HG03159 (cell line): ENCODE measurements around the gene KIAA1671.

Source experiments
- ATAC-seq: cut with Tn5 transposase; IDR thresholded peaks from one replicate; pipeline ENCODE4 v1.9.1; 2021; ENCODE audit warnings: mild to moderate bottlenecking, moderate library complexity; ENCODE audit not compliant: unreplicated experiment

Gene KIAA1671

DNA sequence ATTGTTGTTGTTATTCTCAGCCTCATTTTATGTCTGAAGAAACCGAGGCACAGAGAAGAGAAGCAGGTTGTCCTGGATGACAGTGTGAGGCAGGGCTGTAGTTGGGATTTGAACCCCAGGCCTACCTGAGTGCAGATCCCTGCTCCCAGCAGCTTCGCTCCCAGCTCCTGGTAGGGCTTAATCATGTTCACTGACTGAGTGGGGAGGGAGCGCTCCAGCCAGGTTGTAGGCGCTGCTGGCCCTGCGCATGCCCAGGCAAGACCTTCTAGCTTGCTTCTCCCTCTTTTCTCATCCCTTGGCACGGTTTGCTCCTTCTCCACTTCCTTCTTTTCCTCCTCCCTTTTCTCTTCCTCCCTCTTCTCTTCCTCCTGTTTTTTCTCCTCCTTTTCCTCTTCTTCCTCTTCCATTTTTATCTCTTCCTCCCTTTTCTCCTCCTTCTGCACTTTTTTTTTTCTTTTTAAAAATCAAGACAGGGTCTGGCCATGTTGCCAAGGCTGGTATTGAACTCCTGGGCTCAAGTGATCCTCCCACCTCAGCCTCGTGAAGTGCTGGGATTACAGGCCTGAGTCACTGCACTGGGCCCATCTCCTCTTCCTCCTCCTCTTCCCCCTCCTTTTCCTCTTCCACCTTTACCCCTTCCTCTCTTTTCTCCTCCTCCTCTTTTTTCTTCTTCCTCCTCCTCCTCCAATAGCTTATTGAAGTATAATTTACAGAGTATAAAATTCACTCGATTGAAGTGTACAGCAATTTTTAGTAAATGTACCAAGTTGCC is 109.3 kb downstream of the KIAA1671 start:
- ATAC-seq = no peak

- no peak for ATAC-seq
These were observed 110.0 kb downstream of the KIAA1671 start for GRCh38 chr22:25062386-25063085.

DNA sequence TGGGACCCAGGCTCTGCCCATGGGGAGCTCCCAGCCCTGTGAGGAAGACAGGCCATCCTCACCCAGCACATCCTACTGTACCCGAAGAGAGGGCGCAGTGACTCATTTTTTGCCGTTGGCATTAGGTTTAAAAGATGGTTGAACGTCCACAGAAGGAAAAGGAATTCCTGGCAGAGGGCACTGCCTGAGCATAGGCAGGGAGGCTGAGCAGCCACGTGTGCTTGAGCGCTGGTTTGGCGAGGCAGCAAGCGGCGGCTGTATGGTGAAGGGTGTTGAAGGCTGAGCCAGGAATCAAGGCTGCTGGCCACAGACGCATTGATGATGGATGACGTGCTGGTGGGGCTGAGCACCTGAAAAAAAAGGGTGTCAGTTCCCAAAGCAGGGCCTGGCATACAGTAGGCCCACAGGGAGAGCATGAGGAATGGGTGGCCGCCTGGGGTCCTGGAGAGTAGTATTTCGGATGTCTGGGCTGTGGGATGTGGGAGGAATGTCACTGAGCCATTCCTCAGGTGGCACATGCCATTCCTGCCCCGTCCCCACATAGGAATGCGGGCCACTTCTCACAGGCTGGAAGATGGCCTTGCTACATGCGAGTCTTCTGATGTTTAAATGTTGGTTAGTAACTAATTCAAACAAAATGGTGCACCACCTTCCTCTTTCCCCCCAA is 112.5 kb downstream of the KIAA1671 start:
- no peak for ATAC-seq

GRCh38 chr22:25066861-25067435 is 114.4 kb downstream of the KIAA1671 start:
- no peak for ATAC-seq

DNA sequence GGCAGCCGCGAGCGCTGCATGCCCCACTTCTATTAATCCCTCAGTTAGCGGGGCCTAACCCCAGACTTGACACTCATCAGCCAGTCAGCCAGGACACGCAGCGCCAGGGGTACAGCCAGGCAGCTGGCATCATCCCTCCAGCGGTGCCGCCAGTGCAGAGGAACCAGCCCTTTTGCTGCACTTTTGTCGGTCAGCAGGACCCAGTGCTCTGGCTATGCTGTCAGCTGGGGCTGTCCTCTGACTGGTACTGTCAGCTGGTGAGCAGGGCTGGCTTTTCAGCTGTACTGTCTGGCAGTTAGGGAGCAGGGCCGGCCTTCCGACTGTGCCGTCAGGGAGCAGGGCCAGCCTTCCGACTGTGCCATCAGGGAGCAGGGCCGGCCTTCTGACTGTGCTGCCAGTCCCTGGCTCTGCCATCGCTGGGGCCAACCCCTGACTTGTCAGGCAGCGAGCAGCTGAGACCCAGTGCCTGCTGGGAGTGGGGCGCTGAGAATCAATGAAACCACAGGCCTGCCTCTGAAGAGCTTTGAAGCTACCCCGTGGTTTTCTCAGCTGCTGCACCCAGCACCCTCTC is 115.4 kb downstream of the KIAA1671 start:
- no peak for ATAC-seq

DNA sequence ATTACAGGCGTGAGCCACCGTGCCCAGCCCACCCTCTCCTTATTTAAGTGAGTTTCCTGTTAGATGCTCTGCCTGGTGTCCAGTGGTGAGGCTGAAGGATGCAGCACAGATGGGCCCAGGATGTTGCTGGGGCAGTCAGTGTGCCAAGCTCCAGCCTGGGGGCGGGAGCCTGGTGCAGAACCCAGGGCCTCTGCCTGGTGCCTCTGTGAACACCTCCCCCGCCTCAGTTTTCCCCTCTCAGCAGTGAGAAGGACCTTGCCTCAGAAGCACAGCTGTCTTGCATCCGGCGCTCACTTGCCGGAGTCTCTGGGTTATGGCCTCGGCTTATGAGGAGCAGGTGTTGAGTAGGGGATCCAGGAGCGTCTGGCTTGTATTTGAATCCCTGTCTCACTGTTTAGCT is 116.2 kb downstream of the KIAA1671 start:
- ATAC-seq = no peak

DNA sequence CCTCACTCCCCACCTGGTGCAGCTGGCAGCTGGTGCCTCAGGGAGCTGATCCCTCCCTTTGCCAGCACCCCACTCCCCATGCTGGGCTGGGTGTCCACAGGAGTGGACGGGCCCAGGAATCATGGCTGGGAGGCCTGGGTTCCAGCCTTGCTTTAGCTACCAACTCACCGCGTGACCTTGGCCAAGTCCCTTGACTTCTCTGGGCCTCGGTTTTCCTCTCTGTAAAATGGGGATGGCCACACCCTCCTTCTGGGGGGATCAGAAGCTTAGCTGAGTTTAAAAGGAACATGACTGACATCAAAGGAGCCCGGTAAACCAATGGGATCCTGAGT is 116.9 kb downstream of the KIAA1671 start:
- ATAC-seq = no peak

DNA sequence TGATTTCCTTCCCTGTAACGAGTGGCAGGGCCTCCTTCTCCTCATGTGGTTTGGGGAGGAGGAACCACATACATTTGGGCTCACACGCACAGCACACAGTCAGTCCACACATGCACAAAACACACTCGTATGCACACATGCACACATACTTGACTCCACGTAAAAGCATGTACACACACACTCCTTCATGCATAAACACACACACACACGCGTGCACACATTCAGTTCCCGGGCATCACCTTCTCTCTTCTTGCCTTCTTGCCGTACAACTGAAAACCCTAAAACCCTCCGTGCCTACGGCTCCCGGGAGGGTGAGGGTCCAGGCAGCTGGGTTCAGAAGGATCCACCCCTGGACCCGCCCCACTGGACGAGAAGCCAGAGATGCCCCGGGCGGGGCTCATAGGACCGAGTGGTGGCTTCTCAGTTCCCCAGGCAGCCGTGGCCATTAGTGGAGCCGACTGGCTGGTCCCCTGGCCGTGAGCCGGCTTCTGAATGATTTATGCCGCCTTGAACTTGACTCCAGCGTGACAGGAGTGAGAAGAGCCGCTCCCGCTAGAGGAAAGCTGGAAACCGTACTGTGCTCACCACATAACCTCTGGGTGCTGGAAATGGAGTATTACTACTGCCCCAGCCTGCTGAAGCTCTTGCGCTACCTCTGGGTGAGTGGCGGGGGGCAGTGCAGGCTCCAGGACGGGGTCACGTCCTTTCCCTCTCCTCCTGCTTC is 117.4 kb downstream of the KIAA1671 start:
- ATAC-seq = no peak

DNA sequence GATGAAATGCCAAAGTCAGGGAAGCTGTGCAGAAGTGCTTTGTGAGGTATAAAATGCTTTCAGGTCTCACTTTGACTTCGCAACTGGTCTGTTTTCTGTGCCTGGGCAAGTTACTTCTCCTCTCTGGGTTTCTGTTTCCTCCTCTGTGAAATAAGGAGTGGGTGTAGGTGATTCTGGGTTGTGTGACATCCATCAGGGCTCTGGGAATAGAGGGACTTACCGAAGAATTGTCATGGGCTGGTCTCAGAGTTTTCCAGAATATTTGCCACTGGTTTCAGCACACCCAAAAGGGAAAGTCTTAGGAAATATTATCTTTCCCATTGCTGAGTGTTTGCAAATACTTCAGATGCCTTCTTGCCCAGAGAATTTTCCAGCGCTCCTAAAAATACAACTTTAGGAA is 118.4 kb downstream of the KIAA1671 start:
- no peak for ATAC-seq

DNA sequence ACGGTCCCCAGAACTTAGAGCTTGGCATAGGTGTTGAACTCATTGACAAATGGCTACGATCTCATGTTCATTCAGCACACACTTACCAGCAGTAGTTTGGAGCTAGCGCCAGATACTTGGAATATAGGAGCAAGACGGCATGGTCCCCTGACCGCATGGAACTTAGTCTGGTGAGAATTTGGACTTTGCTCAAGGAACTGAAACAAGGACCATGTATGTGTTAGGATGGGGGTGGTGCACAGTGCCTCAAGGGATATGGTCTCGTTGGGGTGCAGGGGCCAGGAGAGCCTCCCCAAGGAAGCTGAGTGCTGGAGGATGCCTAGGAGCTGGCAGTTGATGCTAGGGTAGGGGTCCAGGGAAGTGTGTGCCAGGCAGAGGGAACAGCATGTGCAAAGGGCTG is 119.2 kb downstream of the KIAA1671 start:
- ATAC-seq = no peak

GRCh38 chr22:25072406-25072805 is 119.9 kb downstream of the KIAA1671 start:
- no peak for ATAC-seq

DNA sequence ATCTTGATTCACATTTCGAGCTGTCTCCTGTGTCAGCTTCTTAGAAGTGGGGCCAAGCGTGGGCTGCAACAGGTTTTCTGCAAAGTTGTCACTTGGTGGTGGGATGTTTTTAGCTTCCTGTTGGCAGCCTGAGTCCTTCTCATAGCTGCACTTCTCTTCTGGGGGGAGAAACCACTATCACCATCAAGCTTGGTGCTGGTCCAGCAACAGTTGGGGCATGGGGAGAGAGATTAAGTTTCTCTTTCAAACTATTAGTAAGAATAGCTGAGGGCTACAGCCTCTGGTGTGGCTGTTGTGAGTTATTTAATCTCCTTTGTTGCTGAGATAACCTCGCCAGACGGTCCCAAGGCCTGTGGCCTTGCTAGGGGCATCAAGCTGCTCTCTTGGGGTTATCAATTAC is 123.8 kb downstream of the KIAA1671 start:
- ATAC-seq = no peak

DNA sequence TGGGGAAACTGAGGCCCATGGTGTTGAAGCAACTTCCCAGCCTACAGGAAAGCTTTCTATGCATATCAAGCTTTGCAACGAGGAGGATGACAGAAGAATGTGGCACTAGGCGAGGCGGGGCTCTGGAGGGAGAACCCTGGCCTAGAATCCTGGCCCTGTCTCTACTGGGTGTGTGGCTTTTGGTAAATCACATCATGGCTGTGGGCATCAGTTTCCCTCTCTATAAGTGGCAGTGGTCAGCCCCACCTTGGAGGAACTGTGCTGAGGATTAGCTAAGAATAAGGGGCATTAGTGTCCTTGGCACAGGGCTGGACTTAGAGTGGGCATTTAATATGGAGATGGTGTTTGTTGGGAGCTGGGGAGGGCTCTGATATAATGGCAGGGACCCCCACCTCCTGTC is 124.5 kb downstream of the KIAA1671 start:
- no peak for ATAC-seq

GRCh38 chr22:25077964-25078363 is 125.4 kb downstream of the KIAA1671 start:
- ATAC-seq = no peak

- ATAC-seq = no peak
These were observed 126.1 kb downstream of the KIAA1671 start for GRCh38 chr22:25078591-25078990.

DNA sequence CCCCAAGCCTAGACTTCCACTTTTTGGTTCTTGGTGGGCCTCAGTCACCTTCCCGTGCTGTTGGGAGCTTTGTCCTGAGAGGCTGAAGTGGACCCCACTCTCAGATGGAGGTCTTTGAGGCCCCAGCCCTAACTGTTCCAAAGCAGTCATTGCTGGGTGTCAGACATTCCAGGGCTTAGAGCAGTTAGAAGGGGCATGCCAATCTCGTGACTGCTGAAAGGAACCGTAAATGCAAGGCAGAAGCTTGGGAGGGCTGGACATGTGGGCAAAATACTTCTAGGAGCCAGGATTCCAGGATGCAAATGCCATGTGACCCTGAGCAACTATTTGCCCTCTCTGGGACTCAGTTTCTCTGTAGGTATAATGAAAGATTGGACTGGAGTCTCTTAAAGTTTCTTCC is 128.3 kb downstream of the KIAA1671 start:
- no peak for ATAC-seq

DNA sequence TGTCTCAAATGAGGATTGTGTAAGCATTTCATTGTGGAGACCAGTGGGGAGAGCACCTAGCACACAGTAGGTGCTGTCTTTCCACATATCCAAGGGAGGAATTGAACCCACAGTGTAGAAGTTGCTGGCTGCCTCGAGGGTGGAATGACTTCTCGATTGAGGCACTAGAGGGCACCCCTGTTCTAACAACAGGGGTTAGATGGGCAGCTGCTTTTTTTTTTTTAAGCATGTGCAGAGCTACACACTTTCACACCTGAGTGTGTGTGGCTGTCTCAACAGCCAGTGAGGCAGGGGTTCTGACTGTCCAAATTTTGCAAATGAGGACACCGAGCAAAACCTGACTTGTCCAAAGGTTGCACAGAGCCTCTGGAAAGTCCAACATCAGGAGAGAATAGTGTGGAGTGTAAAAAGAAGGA is 128.9 kb downstream of the KIAA1671 start:
- ATAC-seq = no peak

DNA sequence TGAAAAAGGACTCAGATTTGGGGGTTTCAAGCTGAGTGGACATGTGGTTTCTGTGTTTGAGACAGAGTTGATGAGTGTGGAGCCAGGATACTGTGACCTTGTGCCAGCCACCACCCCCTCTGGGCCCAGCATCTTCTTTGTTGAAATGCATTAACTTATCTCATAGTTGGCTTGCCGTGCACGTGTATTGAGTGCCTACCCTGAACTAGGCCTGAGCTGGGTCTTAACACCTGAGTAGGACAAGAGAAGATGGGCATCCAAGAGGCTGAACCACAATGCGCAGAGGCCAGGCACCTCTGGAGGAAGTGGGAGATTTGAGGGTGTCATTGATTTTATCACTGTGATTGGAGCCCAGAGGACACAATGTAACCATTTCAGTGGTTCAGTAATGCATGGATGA is 129.6 kb downstream of the KIAA1671 start:
- ATAC-seq = no peak

- no peak for ATAC-seq
These were observed 130.7 kb downstream of the KIAA1671 start for GRCh38 chr22:25083056-25083806.

DNA sequence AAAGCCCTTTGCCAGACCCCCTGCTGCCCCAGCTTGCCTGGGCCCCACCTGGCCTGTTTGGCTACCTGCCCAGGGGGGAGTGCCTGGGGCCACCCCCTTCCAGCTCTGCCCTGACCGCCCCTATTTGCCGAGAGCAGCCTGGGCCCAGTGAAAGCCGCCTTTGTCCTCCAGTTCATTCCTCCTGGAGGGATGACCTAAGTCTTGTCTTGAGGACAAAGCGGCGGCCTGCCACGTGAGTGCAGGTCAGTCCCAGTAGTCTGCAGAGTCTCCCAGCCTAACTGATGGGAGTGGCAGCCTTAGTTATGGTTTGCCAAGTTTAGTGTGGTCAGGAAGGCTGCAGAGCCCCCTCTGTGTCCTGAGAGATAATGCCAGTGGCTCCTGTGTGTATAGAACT is 131.3 kb downstream of the KIAA1671 start:
- no peak for ATAC-seq
